Activated T-helper 17 cell treated with anti-CD3 and anti-CD28 coated beads, Interleukin-2, amount 50 U/mL, for 72 hours (primary cell): ENCODE measurements around the gene CLEC19A. TPM values are rescaled to one million over a fixed set of nuclear protein-coding genes. Genes with fewer than 3 reads are reported as not detected.

Experiments used
- ATAC-seq: fragments of 150-1000 bp; cut with Tn5 transposase; replicated peaks from 2 replicates; pipeline ENCODE4 v1.10.0; 2021; ENCODE audit warnings: mild to moderate bottlenecking, moderate library complexity
- H3K27ac Mint-ChIP-seq: one replicate; pipeline ENCODE4 v1.8.0; 2022; ENCODE audit warnings: mixed read lengths
- H3K27me3 Mint-ChIP-seq: one replicate; pipeline ENCODE4 v1.8.0; 2022; ENCODE audit warnings: mixed read lengths
- H3K36me3 Mint-ChIP-seq: one replicate; pipeline ENCODE4 v1.8.0; 2022; ENCODE audit warnings: low read depth, mild to moderate bottlenecking, mixed read lengths
- H3K4me1 Mint-ChIP-seq: one replicate; pipeline ENCODE4 v1.8.0; 2022; ENCODE audit warnings: mixed read lengths
- H3K4me3 Mint-ChIP-seq: one replicate; pipeline ENCODE4 v1.8.0; 2022; ENCODE audit warnings: mild to moderate bottlenecking, mixed read lengths
- H3K9me3 Mint-ChIP-seq: one replicate; pipeline ENCODE4 v1.8.0; 2022; ENCODE audit warnings: mixed read lengths
- total RNA-seq, 2 donors: library from RNA; stranded (reverse); gene quantifications; one replicate each; pipeline ENCODE4 v1.2.3, GENCODE V29; 2022

Gene CLEC19A
- total RNA-seq, 2 donors from 2014 or later, result not detected

- Mint-ChIP-seq H3K9me3 (peaks cover 16% of the 10 kb centered on the region), H3K4me1 (no peaks in the 10 kb centered on the region), H3K4me3 (no peak overlapping the region), H3K36me3 (no peaks in the 10 kb centered on the region), H3K27ac (no peak overlapping the region), H3K27me3 (no peaks in the 10 kb centered on the region)
- no peak for ATAC-seq
These were observed 18.8 kb upstream of the CLEC19A start for GRCh38 chr16:19266774-19267173.

GRCh38 chr16:19269098-19269497, 16.4 kb upstream of the CLEC19A start:
- H3K36me3 Mint-ChIP-seq, result no peaks in the 10 kb centered on the region

GRCh38 chr16:19274165-19274797, 11.2 kb upstream of the CLEC19A start:
- H3K36me3 Mint-ChIP-seq, result no peaks in the 10 kb centered on the region
- no peak overlapping the region for H3K4me3 Mint-ChIP-seq
- no peaks in the 10 kb centered on the region for H3K27me3 Mint-ChIP-seq
- H3K4me1 Mint-ChIP-seq, result no peaks in the 10 kb centered on the region
- H3K27ac Mint-ChIP-seq, result no peak overlapping the region
- H3K9me3 Mint-ChIP-seq, result peaks cover 3% of the 10 kb centered on the region
- ATAC-seq, result no peak

More at GRCh38 chr16:19269098-19269497, 16.4 kb upstream of the CLEC19A start:
- no peaks in the 10 kb centered on the region for H3K4me1 Mint-ChIP-seq
- no peak overlapping the region for H3K27ac Mint-ChIP-seq
- H3K27me3 Mint-ChIP-seq, result no peaks in the 10 kb centered on the region
- H3K4me3 Mint-ChIP-seq, result no peak overlapping the region
- ATAC-seq, result no peak
- peaks cover 16% of the 10 kb centered on the region for H3K9me3 Mint-ChIP-seq

GRCh38 chr16:19278403-19278802, 7.1 kb upstream of the CLEC19A start:
- peaks cover 5% of the 10 kb centered on the region for H3K27me3 Mint-ChIP-seq
- no peaks in the 10 kb centered on the region for H3K4me1 Mint-ChIP-seq
- no peak overlapping the region for H3K4me3 Mint-ChIP-seq

GRCh38 chr16:19281246-19281645, 4.3 kb upstream of the CLEC19A start:
- peaks cover 3% of the 10 kb centered on the region for H3K9me3 Mint-ChIP-seq
- H3K27me3 Mint-ChIP-seq, result peaks cover 9% of the 10 kb centered on the region
- no peak overlapping the region for H3K27ac Mint-ChIP-seq
- no peak for ATAC-seq
- H3K4me3 Mint-ChIP-seq, result no peak overlapping the region
- no peaks in the 10 kb centered on the region for H3K36me3 Mint-ChIP-seq
- peaks cover 4% of the 10 kb centered on the region for H3K4me1 Mint-ChIP-seq

More at GRCh38 chr16:19278403-19278802, 7.1 kb upstream of the CLEC19A start:
- no peak for ATAC-seq
- no peaks in the 10 kb centered on the region for H3K36me3 Mint-ChIP-seq
- H3K27ac Mint-ChIP-seq, result no peak overlapping the region
- H3K9me3 Mint-ChIP-seq, result peaks cover 3% of the 10 kb centered on the region

- ATAC-seq, result no peak
- H3K27me3 Mint-ChIP-seq, result peaks cover 9% of the 10 kb centered on the region
- no peak overlapping the region for H3K27ac Mint-ChIP-seq
- H3K4me1 Mint-ChIP-seq, result peaks cover 4% of the 10 kb centered on the region
- H3K4me3 Mint-ChIP-seq, result no peak overlapping the region
- H3K36me3 Mint-ChIP-seq, result no peaks in the 10 kb centered on the region
- H3K9me3 Mint-ChIP-seq, result peaks cover 3% of the 10 kb centered on the region
These were observed 3.4 kb upstream of the CLEC19A start for GRCh38 chr16:19282101-19282500.

- Mint-ChIP-seq H3K27ac (no peak overlapping the region), H3K36me3 (no peaks in the 10 kb centered on the region), H3K4me3 (no peak overlapping the region), H3K27me3 (peaks cover 9% of the 10 kb centered on the region), H3K4me1 (peaks cover 4% of the 10 kb centered on the region), H3K9me3 (peaks cover 2% of the 10 kb centered on the region)
- no peak for ATAC-seq
These were observed 1.9 kb upstream of the CLEC19A start for GRCh38 chr16:19283637-19284036.

- peak; percentile 54 for ATAC-seq
- H3K36me3 Mint-ChIP-seq, result no peaks in the 10 kb centered on the region
- H3K4me1 Mint-ChIP-seq, result peaks cover 4% of the 10 kb centered on the region
- H3K4me3 Mint-ChIP-seq, result no peak overlapping the region
- H3K27ac Mint-ChIP-seq, result no peak overlapping the region
- H3K27me3 Mint-ChIP-seq, result peaks cover 9% of the 10 kb centered on the region
- no peaks in the 10 kb centered on the region for H3K9me3 Mint-ChIP-seq
These were observed 1.3 kb upstream of the CLEC19A start for GRCh38 chr16:19284207-19284606.

GRCh38 chr16:19286827-19287226, 1.3 kb downstream of the CLEC19A start:
- no peak overlapping the region for H3K4me3 Mint-ChIP-seq
- peaks cover 4% of the 10 kb centered on the region for H3K4me1 Mint-ChIP-seq
- peaks cover 10% of the 10 kb centered on the region for H3K27me3 Mint-ChIP-seq
- no peaks in the 10 kb centered on the region for H3K36me3 Mint-ChIP-seq
- no peak overlapping the region for H3K27ac Mint-ChIP-seq
- no peaks in the 10 kb centered on the region for H3K9me3 Mint-ChIP-seq
- no peak for ATAC-seq

GRCh38 chr16:19287241-19287640, 1.7 kb downstream of the CLEC19A start:
- Mint-ChIP-seq H3K27me3 (peaks cover 8% of the 10 kb centered on the region), H3K4me1 (peaks cover 4% of the 10 kb centered on the region), H3K27ac (no peak overlapping the region), H3K36me3 (no peaks in the 10 kb centered on the region), H3K9me3 (no peaks in the 10 kb centered on the region), H3K4me3 (no peak overlapping the region)
- ATAC-seq, result no peak

GRCh38 chr16:19288872-19289799, 3.6 kb downstream of the CLEC19A start:
- Mint-ChIP-seq H3K9me3 (no peaks in the 10 kb centered on the region), H3K4me3 (no peak overlapping the region), H3K4me1 (peaks cover 3% of the 10 kb centered on the region)

GRCh38 chr16:19289811-19290485, 4.4 kb downstream of the CLEC19A start:
- H3K4me1 Mint-ChIP-seq, result peaks cover 11% of the 10 kb centered on the region
- H3K27ac Mint-ChIP-seq, result peak overlapping the region; percentile 23
- ATAC-seq, result no peak
- no peaks in the 10 kb centered on the region for H3K9me3 Mint-ChIP-seq
- peaks cover 14% of the 10 kb centered on the region for H3K27me3 Mint-ChIP-seq
- no peaks in the 10 kb centered on the region for H3K36me3 Mint-ChIP-seq
- no peak overlapping the region for H3K4me3 Mint-ChIP-seq

More at GRCh38 chr16:19288872-19289799, 3.6 kb downstream of the CLEC19A start:
- Mint-ChIP-seq H3K27me3 (peaks cover 14% of the 10 kb centered on the region), H3K36me3 (no peaks in the 10 kb centered on the region), H3K27ac (no peak overlapping the region)
- ATAC-seq, result no peak

GRCh38 chr16:19290860-19291259, 5.3 kb downstream of the CLEC19A start:
- peak overlapping the region; percentile 45 for H3K27ac Mint-ChIP-seq
- no peak overlapping the region for H3K4me3 Mint-ChIP-seq
- peaks cover 14% of the 10 kb centered on the region for H3K27me3 Mint-ChIP-seq
- peaks cover 16% of the 10 kb centered on the region for H3K4me1 Mint-ChIP-seq
- no peaks in the 10 kb centered on the region for H3K36me3 Mint-ChIP-seq
- ATAC-seq, result no peak
- peaks cover 3% of the 10 kb centered on the region for H3K9me3 Mint-ChIP-seq

GRCh38 chr16:19291475-19291874, 5.9 kb downstream of the CLEC19A start:
- peaks cover 11% of the 10 kb centered on the region for H3K27me3 Mint-ChIP-seq
- H3K4me3 Mint-ChIP-seq, result no peak overlapping the region
- H3K27ac Mint-ChIP-seq, result peak overlapping the region; percentile 45
- no peak for ATAC-seq
- H3K9me3 Mint-ChIP-seq, result peaks cover 3% of the 10 kb centered on the region
- peaks cover 16% of the 10 kb centered on the region for H3K4me1 Mint-ChIP-seq
- H3K36me3 Mint-ChIP-seq, result no peaks in the 10 kb centered on the region
